HG02938 (cell line): ENCODE results near the gene SAPCD2.

Source experiments
- ATAC-seq: cut with Tn5 transposase; IDR thresholded peaks from one replicate; pipeline ENCODE4 v1.9.1; 2021; ENCODE audit warnings: mild to moderate bottlenecking, moderate library complexity; ENCODE audit not compliant: unreplicated experiment

SAPCD2 gene

DNA sequence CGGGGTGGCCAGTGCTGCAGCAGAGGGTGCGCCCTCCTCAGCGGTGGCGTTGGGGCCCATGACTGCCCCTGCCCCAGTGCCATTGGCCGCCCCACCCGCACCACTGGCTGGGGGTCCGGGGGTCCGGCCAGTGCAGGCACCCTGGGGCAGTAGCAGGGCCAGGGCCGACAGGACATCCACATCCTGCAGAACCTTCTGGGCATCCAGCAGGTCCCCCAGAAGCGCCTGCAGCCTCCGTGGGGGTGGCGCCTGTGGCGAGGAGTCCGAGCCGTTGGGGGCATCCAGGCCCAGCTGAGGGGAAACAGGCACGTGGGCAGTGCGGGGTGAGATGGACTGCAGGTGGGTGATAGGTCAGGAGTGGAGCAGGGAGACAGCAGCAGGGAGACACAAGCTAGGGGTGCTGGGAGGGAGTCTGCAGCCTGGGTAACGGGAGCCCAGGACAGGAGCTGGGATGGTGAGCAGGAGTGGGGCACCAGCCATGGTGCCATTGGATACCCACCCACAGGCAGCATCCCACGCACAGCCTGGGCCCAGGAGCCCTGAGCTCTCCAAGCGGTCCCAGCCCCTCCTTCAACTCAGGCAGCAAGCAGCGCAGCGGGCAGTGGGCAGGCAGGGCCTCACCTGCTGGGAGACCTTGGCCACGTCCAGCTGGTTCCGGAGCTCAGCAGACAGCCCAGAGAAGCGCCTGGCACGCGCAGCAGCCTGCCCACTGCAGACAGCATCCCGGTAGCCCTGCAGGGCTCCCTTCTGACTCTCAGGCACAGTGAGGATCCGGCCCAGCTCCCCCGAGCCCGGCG lies 49.4 kb downstream of the SAPCD2 start:
- ATAC-seq: no peak

DNA sequence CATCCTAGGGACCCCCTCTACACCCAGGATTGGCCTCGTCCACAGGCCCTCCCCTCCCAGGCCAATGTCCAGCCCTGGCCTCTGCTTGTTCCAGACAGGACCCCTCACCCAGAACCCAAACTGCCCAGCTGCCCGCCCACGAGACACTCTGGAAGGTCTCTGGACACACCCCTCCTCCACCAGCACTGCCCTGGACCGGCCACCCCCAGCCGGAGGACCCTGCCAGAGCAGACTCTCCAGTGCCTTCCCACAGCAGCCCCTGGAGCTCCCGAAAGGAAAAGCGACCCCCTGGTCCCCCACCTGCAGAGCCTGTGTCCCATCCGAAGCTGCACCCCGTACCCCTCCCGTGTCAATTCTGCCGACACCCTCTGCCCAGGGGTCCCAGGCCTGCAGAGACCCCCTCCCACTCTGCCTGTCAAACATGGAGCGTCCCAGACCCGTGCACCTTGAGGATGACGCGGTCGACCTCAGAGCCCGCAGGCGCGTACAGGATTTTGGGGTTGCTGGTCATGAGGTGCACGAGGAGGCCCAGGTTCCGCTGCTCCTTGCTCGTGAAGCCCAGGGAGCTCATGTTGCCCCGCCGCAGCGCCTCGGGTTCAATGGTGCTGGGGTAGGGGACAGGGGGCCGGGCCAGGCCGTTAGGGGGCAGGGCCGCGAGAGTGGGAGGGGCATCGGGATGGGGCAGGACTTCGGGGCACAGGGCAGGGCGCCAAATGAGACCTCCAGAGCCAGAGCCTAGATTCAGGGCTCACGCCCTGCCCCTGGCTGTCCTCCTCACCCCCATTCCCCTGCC lies 50.3 kb downstream of the SAPCD2 start:
- ATAC-seq: no peak

DNA sequence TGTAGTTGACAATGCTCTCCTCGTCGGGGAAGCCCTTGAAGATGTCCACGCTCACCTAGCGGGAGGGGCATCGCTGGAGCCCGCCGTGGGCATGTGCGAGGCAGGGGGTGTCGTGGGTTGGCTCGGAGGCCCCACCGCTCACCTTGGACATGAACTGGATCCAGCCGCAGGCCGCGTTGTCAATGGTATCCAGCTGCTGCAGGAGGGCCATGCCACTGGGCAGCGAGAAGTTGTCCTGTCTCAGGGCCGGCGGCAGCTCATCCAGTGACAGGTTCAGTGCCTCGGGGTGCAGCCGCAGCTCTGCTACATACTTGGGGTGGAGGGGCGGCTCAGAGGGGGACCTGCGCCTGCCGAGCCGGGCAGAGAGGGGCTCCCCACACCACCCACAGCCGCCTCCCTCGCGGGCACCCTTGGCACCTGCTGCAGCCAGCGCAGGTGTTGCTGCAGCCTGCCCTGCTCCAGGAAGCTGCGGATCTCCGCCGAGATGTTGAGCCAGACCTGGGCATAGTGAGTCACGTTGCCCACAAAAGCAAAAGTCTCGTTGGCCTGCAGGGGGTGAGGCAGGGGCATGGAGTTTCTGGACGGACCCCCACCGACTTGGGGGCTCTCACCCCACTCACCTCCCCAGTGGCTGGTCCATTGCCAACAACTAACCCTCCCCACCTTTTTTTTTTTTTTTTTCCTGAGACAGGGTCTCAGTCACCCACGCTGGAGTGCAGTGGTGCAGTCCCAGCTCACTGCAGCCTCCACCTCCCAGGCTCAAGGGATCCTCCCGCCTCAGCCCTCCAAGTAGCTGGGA lies 51.4 kb downstream of the SAPCD2 start:
- no peak for ATAC-seq

DNA sequence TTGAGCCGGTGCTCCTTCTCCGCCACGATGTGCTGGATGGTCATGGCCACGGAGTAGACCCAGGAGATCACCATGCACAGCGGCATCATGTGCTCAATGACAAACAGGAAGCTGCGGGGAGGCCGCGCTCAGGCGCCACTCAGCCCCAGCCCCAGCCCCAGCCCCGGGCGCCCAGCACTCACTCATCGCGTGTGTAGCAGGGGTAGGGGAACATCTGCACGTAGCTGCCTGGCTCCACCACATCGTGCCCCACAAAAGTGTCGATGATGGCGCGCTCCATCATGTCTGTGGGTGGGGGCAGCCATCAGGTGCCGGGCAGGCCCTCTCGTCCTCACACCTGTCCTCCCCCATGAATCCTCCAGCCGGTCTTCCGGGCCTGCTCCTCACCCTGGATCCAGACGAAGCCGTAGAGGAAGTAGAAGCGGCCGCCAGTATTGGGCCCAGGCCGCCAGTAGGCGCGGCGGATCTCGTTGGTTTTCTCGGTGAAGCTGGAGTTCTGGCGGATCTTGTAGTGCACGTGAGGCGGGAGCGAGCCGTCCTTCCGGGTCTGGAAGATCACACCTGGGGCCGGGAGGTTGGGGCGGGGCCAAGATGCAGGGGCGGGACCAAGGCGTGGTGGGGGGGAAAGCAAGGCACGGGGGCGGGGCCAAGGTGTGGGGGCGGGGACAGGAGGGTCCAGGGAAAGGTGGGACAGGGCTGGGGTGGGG lies 52.4 kb downstream of the SAPCD2 start:
- no peak for ATAC-seq

DNA sequence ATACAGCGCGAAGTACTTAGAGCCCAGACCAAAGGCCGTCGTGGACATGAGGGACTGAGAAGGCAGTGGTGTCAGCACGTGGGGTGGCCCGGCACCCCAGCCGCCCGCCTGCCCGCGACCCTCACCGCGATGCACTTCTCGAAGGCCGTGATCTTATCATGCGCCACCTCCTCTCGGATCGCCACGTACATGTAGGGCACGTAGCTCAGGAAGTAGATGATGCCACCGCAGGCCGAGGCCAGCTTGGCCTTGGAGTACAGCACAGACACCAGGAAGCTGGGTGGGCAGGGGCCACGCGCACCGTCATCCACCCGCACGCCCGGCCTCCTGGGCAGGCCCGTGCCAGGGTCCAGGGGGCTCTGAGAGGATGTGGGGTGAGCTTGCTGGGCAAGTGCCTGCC lies 53.3 kb downstream of the SAPCD2 start:
- ATAC-seq: no peak

DNA sequence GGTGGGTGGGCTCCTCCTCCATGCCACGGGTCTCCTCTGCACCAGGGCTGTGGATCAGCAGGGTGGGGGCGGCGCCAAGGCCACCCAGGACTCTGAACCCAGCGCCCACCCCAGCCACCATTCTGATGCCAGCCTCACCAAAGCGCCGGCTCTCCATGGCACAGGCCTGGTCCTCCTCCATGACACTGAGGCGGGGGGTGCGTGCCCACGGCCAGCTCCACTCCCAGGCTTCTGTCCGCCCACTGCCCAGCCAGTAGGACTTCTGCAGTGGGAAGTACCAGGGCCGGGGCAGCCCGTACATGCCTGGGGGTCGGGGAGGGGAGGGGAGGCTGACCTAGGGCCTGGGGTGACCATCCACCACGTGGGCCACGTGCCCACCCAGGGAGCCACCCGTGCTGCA lies 53.9 kb downstream of the SAPCD2 start:
- ATAC-seq: no peak

DNA sequence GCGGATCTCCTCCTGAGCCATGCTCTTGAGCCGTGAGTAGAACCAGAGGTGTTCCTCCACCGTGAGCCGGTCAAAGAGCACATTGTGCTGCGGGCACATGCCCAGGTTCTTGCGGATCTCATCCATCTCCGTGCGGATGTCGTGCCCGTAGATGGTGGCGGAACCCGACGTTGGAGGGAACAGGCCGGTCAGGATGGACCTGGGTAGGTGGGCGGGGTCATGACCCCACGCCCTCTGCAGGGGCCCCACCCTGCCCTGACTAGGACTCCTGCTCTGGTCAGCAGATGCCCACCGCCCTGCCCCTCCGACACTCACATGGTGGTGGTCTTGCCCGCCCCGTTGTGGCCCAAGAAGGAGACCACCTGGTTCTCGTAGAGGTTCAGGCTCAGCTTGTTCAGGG lies 54.4 kb downstream of the SAPCD2 start:
- ATAC-seq: no peak

DNA sequence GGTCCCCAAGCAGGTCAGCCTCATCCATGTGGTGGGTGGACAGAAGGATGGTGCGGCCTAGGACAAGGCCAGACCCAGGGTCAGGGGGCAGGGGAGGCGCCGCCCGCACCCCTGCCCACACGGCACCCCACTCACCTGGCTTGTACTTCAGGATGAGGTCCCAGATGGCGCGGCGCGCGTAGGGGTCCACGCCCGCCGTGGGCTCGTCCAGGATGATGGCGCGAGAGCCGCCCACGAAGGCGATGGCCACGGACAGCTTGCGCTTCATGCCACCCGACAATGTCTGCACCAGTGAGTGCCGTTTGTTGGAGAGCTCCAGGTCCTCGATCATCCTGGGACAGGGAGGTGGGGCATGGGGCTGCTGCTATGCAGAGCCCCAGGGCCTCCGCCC lies 54.8 kb downstream of the SAPCD2 start:
- no peak for ATAC-seq

DNA sequence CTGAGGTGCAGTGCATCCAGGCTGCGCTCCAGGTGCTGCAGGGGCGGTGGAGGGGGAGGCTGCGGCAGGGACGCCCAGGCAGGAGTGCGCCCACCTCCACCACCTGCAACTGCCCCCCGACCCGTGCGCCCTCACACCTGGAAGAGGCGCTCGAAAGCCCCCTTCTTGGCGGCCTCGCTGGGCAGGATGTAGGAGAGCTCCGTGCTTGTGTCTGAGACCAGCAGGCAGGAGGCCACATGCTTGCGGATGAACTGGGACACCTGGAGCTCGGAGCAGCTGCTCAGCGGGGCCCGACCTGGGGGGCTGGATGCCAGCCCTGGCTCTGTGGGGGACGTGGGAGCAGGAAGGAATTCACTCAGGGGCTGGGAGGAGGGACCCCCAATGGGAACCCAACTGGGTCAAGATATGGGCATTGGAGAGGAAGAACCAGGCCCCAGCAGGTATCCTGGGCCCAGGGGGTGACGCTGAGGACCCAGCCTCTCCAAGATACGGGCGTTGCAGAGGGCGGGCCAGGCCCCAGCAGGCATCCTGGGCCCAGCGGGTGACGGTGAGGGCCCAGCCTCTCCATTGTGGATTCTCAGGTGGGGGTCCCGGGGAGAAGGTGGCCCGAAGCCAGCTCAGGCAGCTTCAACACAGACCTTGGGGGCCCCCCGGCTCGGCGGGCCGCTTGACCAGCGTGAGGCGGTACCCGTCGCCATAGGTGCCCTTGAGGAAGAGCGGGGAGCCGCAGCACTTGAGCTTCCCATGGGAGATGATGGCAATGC lies 55.4 kb downstream of the SAPCD2 start:
- ATAC-seq: no peak

DNA sequence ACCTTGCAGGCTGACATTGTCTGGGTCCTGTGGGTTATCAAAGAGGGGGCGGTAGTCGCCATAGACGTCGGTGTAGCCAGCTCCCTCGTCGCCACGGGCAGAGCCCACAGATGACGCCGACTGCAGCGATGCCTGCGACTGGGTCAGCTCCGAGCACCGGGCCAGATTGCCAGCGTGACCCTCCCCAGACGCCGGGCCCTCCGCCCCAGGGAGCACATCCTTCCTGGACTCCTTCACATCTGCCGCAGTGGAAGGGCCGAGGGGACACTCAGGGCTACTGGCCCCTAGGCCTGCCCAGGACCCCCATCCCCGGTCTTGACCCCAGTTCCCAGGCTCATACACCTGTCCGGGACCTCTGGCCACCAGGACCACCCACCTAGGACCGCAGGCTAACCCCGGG lies 56.2 kb downstream of the SAPCD2 start:
- no peak for ATAC-seq

DNA sequence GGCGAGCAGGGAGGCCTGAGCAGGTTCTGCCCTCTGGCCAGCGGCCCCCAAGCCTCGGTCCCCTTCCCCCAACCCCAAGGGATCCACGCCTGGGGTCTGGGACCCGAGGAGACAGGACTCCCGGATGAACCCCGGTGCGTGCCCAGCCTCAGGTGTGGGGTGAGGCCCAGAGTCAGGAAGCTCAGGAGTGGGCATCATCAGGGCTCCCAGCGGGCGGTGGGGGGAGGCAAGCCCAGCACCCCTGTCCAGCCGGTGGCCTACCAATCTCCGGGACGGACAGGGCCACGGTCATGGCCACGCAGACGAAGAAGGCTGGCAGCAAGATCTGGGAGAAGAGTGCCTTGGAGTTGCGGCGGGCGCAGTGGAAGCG lies 56.8 kb downstream of the SAPCD2 start:
- ATAC-seq: no peak

DNA sequence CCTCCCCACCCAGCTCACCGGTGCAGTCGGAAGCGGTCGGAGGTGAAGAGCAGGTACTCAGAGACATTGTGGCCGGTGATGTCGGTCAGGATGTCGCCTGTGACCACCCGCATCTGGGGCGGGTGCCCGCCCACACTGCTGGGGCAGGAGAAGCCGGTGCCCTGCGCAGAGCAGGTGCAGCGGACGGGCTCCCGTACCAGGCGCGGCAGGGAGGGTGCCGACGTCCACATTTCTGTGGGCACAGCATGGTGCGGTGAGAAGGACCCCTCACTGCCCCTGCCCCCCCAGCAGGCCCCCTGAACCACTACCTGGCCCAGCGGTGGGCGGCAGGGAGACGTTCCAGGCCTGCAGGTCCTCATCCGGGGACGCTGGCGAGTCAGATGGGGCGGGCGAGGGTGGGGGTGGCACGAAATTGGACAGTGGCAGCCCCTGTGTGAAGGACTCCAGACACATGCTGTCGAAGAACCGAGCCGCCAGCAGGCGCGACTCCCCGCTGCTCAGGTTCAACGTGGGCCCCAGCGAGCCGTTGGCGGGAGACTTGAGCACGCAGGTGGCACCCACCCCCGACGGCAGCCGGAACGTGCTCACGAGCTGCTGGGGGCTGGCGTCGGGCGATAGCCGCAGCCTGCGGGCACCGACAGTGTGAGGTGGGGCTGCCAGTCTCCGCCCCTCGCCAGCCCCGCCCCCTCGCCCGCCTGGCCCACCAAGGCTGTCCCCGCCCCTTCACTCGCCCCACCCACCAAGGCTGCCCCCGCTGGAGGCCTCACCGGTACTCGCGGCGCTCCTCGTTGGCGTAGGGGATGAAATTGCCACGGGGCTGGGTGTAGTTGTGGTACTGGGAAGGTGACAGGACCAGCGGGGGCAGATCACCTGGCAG lies 57.4 kb downstream of the SAPCD2 start:
- no peak for ATAC-seq
